Measurements from ENCODE around the gene APLNR.
A peak's percentile ranks its signal among the peaks of the same experiment; 100 is the strongest.
"Not testable (repeated sequence)": the region's sequence is repeated elsewhere in the genome, so short reads cannot be mapped to it uniquely, and the experiment has no call there.

Gene APLNR
- total RNA-seq: 0 reads per million in 4 donors

DNA sequence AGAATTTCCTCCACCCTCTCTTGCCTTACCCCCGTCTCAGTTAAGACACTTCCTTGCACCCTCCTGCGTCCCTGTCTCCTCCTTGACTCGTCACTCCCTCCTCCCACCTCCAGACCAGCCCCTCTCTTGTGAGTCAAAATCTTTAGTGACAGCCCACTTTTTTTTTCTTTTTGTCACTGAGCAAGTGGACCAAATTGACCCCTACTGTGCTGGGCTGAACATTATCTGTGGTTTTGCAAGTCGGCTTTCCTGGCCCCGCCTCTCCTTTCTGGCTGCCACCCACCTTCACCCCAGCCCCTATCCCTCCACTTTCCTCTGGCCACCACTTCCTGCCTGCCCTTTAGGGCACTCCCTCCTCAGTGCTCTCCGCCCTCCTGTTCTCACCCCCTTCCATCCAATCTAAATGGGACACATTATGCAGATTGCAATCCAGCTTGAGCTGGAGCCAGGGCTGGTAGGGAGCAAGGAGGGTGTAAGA lies at the start of gene APLNR:
APLNR (minus strand) TSS at position 47 of the 478 bp plus-strand sequence. CDS start 246 bp downstream, outside the sequence.
- no peak for DNase-seq

DNA sequence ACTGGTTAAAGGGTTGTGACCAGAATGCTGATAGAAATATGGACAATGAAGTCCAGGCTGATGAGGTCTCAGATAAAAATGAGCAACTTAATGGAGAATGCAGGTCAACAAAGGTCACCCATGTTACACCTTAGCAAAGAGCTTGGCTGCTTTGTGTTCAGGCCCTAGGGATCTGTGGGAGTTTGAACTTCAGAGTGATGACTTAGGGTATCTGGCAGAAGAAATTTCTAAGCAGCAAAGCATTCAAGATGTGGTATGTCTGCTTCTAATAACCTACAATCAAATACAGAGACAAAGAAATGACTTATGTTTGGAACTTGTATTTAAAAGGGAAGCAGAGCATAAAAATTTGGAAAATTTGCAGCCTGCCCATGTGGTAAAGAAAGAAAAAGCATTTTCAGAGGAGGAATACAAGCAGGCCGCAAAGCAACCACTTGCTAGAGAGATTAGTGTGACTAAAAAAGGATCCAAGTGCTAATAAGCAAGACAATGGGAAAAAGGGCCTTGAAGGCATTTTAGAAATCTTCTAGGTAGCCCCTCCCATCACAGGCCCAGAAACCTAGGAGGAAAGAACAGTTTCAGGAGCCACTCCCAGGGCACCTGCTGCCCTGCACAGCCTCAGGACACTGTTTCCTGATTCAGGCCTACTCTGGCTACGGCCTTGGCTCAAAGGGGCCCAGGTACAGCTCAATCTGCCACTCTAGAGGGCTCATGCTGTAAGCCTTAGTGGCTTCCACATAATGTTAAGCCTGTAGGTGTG lies 46.4 kb upstream of the APLNR start:
- no peak for DNase-seq

DNA sequence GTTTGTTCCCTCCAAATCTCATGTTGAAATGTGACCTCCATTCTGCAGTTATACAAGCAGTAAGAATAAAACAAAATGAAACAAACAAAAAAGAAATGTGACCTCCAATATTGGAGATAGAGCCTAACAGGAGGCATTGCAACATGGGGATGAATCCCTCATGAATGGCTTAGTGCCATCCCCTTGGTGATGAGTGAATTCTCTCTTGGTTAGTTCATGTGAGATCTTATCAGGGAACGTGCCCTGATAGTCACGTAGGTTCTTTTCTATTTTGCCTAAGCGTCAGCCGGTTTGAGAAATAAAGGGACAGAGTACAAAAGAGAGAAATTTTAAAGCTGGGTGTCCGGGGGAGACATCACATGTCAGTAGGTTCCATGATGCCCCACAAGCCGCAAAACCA lies 44.5 kb upstream of the APLNR start:
- not testable (repeated sequence) for DNase-seq

DNA sequence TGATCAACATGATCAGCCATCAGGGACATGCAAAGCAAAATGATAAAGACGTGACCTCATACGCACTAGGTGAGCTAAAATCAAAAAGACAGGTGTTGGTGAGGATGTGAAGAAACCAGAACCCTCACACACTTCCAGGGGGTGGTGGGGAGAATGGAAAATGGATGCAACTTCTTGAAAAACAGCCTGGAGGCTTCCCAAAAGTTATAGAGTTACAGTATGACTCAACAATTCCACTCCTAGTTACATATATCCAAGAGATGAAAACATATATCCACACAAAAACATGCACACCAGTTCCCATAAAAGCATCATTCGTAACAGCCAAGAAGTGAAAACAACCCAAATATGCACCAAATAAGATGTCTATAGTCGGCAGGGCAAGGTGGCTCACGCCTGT lies 42.1 kb upstream of the APLNR start:
- DNase-seq: no peak

DNA sequence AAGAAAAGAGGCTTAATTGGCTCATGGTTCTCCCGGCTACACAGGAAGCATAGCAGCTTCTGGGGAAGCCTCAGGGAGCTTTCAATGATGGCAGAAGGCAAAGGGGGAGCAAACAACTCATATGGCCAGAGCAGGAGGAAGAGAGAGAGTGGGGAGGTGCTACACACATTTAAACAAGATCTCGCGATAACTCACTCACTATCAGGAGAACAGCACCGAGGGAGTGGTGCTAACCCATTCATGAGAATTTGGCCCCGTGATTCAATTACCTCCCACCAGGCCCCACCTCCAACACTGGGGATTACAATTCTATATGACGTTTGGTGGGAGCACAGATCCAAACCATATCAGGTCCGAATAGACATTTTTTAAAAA lies 41.7 kb upstream of the APLNR start:
- no peak for DNase-seq

DNA sequence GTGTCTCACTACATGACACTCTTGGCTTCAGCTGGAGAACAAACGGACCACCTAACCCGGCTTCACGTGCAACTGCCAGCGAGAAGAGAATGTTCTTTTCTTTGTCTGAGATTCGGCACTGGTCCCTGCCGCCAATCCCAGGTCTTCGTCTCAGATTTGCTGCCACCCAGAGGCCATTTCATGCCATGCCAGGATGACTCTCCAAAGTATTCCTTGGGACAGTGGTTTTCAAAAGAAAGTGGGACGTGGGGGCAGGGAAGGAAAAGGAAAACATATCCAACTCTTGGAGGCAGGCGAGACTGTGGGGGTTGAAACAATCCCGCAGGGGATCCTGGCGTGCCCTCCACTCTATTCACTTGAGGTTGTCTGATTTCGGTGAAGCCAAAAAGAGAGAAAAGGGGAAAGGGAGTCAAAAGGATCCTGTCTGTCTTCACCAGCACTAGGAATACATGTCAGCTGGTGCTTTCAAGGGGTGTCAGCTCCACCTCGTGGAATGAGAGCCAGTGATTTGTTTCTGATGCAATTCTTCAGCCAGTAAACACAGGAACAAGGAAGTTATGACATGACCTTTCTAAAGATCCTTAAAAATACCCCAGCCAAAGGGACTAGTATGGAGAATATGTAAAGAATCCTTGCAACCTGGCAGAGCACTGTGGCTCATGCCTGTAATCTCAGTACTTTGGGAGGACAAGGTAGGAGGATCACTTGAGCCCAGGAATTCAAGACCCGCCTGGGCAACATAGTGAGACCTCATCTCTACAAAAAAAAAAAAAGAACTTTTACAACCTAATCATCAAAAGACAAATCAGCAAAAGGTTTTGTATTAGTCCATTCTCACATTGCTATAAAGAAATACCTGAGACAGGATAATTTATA lies 41.0 kb upstream of the APLNR start:
- DNase-seq: peak in 2 of 5 donors; percentile 3 to 7

DNA sequence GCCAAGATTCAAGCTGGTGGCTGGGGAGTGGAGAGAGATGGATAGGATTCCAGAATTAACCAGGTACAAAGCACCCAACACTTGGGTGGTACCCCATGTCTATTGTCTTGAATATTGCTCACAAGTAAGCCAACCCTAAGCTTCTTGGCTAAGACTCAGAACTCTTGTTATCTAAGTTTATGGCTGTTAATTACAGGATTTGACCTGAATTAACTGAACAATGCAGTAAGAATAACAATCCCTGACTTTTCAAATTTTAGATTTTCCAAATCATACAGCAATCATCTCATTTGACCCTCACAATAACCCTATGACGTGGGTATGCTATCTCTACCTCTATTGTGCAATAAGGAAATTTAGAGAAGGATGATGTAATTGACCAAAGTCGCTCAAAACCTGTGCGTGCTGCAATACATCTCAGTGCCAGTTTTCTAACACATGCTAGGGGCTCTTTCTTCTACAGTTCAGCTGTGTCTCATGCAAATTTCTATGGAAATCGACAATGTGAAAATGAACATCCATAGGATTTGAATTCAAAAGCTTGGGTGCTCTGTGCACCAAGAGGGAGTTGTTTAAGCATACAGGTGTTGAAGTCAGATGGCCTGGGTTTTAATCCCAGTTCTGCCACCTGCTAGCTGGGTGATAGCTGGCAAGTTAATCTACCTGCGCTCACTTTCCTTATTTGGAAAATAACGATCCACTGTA lies 40.1 kb upstream of the APLNR start:
- DNase-seq: no peak

DNA sequence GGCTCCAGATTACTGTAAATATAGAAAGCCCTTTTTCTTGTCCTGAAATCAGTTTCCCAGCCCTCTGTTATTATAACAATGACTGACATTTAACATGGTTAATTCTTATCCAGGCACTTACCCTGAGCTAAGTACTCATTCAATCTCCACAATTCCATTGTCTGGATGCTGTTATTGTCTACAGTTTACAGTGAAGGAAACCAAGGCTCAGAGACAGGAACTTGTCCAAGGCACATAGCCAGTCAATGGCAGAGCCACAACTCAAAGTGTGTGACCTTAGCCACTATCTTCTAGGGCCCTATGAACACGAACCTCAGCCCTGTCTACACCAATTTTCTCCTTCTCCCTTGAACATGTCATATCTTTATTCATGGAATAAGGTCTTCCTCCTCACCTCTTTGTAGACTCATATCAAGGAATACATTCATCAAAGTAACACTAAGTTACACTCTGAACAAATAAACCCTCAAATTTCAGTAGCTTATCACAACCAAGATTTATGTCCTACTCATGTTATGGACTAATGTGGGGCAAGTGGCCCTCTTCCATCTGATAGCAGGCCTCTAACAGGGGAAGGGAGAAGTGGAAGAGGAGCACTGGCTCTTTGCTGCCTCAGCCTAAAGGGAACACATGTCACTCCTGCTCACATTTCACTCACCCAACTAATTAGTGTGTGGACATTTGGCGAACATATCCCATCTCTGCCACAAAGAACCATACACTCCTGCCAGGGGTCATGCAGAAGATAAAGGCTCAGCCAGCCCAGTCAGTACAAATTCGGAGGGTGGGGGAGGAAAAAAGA lies 39.3 kb upstream of the APLNR start:
- DNase-seq: no peak

DNA sequence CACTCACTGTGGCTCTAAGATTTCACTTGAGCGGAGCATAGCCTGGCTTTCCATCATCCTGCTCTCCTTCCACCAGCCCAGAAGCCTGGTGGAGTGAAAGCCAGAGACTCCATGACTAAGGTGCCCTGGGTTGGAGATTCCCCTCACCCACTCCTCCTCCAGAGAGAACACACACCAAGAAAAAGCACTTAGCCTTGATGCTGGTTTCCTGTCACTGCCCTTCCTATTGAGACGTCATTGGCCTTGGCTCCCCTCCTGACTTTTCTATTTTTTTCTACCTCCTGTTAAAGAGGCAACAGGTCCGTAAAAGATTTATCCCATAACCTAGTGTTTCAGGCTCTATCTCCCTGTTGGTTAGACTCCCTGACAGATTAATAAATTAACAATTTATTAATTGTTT lies 38.5 kb upstream of the APLNR start:
- no peak for DNase-seq

DNA sequence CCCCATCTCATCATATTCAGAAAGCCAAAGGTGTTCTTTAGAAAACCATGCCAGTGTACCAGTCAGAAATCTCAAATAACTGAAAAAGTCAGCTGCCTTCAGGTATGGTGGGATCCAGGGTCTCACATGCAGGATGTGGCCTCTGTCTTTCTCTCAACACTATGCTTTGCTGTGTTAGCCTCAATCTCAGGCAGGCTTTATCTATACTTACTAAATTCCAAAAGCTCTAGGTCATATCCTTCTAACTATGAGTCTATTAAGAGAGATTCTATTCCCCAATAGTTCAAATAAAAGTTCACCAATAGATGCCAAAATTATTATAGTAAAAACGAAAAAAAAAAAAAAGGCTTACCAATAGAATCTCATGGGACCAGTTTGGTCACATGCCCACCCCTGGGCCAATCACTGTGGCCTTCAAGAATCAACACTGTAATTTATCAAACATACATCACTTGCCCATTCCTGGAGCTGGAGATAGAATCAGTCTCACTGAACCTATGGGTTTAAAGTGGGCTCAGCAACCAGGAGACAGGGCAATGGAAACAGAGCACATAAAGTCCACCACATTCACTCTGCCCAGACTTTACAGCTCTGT lies 38.0 kb upstream of the APLNR start:
- no peak for DNase-seq

DNA sequence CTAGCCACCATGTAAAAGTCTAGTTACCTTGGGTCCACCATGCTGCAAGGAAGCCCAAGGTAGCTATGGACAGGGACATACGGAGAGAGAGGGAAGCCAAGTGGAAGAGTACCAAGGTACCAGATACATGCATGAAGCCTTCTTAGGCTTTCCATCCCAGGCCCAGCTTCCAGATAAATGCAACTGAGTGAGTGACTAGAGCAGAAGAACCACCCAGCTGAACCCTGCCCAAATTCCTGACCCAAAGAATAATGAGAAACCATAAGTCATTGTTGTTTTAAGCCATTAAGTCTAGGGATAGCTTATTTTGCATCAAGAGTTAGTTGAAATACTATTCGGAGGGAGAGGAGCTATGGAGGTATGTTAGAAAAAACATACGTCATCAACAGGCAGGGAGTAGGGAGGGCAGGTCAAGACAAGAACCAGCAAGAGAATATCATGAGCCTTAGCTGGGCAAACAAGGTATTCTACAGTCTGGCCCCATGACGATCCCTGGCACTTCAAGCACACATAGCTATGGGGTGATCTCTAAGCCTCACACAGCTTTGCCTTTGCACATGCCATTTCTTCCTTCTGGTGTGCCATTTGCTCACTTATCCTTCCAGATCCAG lies 36.5 kb upstream of the APLNR start:
- no peak for DNase-seq

DNA sequence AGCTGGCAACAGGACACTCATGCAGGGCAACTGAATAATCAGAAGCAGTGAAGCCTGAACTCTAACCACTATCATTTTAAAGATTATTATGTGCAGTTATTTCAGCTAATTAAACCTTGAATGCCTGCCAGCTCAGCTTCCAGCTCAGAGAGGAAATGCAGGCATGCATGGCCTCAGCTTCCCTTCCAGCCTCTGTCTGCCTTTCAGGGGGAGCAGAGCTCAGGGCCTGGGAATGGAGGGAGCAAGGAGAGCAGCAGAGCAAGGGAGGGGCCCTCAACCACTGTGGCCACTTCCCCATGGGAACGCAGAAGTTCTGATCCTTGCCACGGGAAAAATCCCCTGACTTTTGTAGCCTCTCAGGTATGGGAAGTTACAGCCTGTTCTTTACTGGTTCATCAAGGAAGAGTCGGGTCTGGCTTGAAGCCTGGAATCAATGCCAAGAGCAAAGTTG lies 32.5 kb upstream of the APLNR start:
- no peak for DNase-seq

DNA sequence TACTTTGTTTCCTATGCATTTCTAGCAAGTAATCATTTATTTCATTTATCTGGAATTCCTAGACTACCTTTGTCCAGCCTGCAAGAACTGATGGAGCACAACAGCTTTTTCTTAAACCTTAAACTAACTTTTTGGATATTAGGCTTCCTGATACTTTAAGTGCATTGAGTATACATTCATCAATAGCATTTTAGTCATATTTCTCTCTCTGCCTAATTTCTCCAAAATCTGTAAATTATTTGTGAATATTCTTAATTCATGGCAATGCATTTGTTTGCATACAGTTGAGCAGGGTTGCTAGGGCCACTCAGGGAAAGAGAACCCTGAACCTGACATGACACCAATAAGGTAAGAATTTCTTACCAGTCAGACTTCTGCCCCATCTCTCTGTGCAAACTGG lies 29.1 kb upstream of the APLNR start:
- no peak for DNase-seq

DNA sequence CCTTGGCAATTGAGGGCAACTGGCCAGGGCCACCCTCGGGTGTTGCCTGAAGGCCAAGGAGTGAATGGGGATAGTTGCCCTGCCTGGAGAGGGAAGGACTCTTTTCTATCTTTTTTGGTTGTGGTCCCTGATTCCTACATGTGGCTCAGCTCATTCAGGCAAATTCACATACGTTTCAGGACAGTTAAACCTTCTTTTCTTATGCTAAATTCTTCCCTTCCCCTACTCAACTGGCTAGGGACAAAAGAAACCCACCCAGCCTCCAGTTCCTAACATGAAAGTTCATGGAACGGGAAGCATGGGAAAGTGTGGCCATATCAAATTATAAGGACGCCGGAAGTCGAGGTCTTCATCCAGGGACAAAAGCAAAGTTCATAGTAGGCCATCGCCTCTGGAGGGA lies 26.3 kb upstream of the APLNR start:
- no peak for DNase-seq

DNA sequence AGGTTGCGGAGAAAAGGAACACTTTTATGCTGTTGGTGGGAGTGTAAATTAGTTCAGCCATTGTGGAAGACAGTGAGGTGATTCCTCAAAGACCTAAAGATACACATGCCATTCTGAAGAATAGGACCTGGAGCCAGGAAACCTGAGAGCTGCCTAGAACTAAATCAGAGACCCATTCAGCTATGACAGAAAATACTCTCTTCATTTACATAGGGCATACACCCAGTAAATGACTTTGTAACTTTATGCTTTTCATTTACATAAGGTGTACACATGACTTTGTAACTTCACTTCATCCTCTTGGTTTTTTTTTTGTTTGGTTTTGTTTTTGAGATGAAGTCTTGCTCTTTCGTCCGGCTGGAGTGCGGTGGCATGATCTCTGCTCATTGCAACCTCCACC lies 25.1 kb upstream of the APLNR start:
- DNase-seq: no peak

DNA sequence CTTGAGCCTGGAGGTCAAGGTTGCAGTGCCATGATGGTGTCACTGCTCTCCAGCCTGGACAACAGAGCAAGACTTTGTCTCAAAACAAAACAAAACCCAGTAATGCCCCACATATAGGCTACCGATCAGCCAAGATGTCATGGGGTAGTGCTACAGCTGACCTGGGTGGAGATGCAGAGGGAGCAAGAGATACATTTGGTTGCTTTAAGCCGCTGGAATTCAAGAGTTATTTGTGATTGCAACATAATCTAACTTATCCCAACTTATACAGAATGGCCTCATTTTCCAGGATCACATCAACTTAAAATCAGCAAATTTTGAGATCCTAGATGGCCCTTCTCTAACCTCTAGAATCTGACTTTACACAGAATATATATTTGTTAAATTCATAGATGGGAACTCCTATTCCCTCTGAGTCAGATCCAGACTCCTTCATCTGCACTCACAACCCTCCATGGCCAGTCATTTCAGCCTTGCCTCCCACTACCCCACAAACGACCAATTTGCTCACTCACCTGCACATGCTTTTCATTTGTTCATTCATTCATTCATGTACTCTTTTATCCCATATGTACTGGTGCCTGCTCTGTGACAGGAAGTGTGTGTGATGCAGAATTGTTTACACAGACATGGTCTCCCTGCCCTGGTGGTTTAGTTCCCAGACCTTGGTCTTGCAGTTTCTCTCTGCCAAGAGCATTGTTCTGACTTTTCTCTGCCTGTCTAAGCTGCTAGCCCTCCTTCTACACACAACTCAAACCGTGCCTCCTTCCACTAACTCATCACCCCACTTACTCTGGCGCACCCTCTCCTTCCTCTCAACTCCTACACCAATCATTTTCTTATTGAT lies 24.1 kb upstream of the APLNR start:
- DNase-seq: no peak

DNA sequence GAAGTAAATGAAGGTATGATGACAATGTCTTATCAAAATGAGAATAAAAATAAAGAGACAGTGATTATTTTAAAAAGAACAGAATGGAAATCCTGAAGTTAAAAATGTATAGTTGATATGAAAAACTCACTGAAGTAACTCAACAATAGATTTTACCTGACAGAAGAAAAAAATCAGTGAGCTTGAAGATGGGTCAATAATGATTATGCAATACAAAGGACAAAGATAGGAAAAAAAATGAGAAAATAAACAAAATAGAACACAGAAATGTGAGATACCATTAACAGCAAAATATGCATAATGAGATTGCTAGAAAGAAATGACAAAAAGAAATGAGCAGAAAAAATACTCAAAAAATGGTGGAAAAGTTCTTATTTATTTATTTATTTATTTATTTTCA lies 19.1 kb upstream of the APLNR start:
- DNase-seq: no peak

DNA sequence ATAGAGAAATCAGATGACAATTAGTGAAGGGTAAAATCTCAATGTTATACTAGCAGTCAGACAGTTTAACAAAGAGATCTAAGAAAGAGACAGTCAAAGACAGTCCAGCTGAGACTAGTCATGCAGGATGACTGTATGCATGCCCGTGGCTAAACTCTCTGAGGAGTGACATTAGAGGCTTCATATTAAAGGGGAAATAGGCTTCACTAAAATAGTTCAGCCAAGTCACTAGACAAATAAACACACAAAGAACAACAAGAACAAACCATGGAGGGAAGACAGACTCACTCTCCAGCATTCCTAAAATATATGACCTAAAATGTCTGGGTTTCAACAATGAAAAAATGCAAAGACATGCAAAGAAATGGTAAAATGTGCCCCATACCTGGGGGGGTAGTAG lies 18.6 kb upstream of the APLNR start:
- no peak for DNase-seq

DNA sequence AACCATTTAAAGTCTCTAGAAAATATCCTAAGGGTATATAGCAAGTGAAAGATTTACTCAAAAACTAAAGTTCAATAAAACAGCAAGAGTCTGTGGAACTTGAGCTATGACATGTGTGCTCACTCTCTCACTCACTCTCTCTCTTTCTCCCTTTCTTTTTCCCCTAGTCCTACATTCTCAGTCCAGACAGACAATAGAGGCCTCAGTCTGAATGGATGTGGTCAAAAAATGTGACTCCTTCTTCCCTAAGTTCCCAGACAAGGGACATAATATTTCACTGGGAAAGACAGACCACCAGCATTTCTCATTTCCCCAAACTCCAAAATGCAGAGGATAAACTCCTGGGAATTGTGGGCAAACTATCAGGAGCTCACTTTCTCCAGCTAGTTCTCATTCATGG lies 17.6 kb upstream of the APLNR start:
- DNase-seq: no peak

DNA sequence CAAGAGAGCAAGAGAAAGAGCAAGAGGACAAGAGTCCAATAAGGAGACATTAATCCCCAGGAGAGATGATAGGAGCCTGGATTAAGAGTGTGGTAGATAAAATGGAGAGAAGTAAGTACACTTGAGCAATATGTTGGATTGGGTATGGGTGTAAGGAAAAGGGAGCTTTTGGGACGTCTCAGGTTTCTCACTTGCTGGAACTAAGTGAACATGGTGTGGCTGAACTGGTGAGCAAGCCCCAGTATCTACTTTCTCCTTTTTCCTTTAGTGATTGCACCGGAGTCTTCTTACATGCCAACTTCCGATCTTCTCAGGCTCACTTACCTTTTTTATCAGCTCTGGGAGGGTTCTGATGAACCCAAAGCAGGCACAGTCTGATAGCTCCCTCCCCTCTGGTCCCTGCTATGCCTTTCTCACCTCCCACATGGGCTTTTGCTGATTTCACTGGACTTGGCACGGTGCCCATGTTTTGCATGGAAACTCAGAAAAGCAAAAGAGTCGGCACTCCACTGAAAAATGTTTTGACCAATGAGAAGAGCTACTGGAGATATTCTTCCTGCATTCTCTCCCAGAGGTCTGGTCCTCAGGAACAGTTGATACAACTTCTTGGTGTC lies 14.5 kb upstream of the APLNR start:
- DNase-seq: no peak

Data from T-helper 1 cell (primary cell).